ENCODE measurements around the gene BEGAIN.

DNA sequence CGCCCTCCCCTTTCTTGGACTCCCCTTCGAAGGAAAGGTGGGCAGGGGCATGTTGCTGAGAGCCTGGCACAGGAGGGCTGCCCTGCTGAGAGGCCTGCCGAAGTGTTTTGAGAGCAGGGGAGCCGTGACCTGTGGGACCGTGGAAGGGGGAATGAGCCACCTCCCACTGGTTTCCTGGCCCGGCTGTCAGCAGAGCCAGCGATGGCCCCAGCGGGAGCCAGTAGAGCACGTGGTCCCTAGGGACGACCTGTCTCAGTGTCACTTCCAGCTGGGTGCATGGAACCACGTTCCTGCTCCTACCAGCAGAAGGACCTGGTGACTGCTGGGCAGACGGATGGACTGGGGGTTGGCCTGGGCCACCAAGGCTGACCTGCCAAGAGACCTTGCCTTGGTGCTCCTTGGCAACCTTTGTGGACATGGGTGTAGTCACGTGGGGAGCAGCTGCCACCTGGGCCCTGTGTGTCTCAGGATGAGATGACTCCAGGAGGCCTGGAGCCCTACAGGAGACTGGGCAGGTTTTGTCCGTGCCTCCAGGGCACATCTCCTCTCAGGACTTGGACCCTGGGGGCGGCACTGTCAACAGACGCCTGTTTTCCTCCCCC is 34.6 kb downstream of the BEGAIN start:
- TF ChIP-seq, protein P1, sequence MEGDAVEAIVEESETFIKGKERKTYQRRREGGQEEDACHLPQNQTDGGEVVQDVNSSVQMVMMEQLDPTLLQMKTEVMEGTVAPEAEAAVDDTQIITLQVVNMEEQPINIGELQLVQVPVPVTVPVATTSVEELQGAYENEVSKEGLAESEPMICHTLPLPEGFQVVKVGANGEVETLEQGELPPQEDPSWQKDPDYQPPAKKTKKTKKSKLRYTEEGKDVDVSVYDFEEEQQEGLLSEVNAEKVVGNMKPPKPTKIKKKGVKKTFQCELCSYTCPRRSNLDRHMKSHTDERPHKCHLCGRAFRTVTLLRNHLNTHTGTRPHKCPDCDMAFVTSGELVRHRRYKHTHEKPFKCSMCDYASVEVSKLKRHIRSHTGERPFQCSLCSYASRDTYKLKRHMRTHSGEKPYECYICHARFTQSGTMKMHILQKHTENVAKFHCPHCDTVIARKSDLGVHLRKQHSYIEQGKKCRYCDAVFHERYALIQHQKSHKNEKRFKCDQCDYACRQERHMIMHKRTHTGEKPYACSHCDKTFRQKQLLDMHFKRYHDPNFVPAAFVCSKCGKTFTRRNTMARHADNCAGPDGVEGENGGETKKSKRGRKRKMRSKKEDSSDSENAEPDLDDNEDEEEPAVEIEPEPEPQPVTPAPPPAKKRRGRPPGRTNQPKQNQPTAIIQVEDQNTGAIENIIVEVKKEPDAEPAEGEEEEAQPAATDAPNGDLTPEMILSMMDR (IDR thresholded peaks at IDR 0.05): no peak
- TF ChIP-seq POLR2A (IDR thresholded peaks at IDR 0.05) (no peak), POLR2AphosphoS5 (IDR thresholded peaks at IDR 0.05) (no peak)
